Common myeloid progenitor, CD34-positive (primary cell): ENCODE results near the gene ACE.
"Not testable (repeated sequence)": the region's sequence is repeated elsewhere in the genome, so short reads cannot be mapped to it uniquely, and the experiment has no call there.

Experiments used
- CTCF ChIA-PET: fragments of 350-600 bp; sonication (Branson Sonifier 250); formaldehyde crosslinking; loops from one replicate; lab custom pipeline; 2021; ENCODE audit warnings: antibody characterized with exemption; lab: Charles Lee
- POLR2A ChIA-PET: fragments of 350-600 bp; sonication (Branson Sonifier 250); formaldehyde crosslinking; loops from one replicate; lab custom pipeline; 2021; ENCODE audit warnings: antibody characterized with exemption; lab: Charles Lee
- DNase-seq, 3 donors: peaks; one replicate each; pipeline versions ENCODE4 v3.0.0 to v3.0.0-alpha.2; 2013
- H3K27ac ChIP-seq, 2 experiments: 1 replicate in 1 of 2; 2 replicates in 1 of 2; pipeline ENCODE4 v1.7.0; 2013; ENCODE audit warnings: inconsistent platforms in 2 of 2, low read length in 2 of 2, mild to moderate bottlenecking in 2 of 2, low read depth in 1 of 2, moderate library complexity in 1 of 2; ENCODE audit not compliant: severe bottlenecking in 2 of 2, insufficient read depth in 1 of 2, poor library complexity in 1 of 2
- H3K27me3 ChIP-seq, 5 experiments: replicated peaks in 2 of 5; 1 replicate in 3 of 5; 2 replicates in 2 of 5; pipeline versions ENCODE4 v1.6.1 to v1.7.0; 2013; ENCODE audit warnings: low read length in 4 of 5, mild to moderate bottlenecking in 2 of 5, moderate library complexity in 2 of 5, inconsistent platforms in 1 of 5; ENCODE audit not compliant: insufficient read depth in 5 of 5, control insufficient read depth in 4 of 5
- H3K36me3 ChIP-seq, 4 experiments: 1 replicate in 2 of 4; 2 replicates in 2 of 4; pipeline versions ENCODE4 v1.6.1 to v1.7.0; 2013; ENCODE audit warnings: low read length in 3 of 4, control low read depth in 1 of 4, mild to moderate bottlenecking in 1 of 4; ENCODE audit not compliant: control insufficient read depth in 4 of 4, insufficient read depth in 4 of 4
- H3K4me1 ChIP-seq, 4 experiments: 1 replicate in 3 of 4; 2 replicates in 1 of 4; pipeline versions ENCODE4 v1.6.1 to v1.7.1; 2013; ENCODE audit warnings: low read length in 3 of 4, mild to moderate bottlenecking in 3 of 4, control low read depth in 1 of 4, inconsistent platforms in 1 of 4, moderate library complexity in 1 of 4; ENCODE audit not compliant: control insufficient read depth in 4 of 4, insufficient read depth in 4 of 4; ENCODE audit errors: control extremely low read depth in 1 of 4
- H3K4me3 ChIP-seq, 7 experiments: 1 replicate in 4 of 7; 2 replicates in 3 of 7; pipeline versions ENCODE4 v1.5.1 to v1.7.0; 2013; ENCODE audit warnings: mild to moderate bottlenecking in 7 of 7, low read length in 6 of 7, moderate library complexity in 6 of 7, inconsistent platforms in 2 of 7, low read depth in 2 of 7, control low read depth in 1 of 7; ENCODE audit not compliant: insufficient read depth in 4 of 7, control insufficient read depth in 1 of 7; ENCODE audit errors: extremely low read depth in 1 of 7
- H3K9me3 ChIP-seq, 5 experiments: 1 replicate in 4 of 5; 2 replicates in 1 of 5; pipeline versions ENCODE4 v1.6.1 to v1.7.1; 2013; ENCODE audit warnings: low read length in 4 of 5, mild to moderate bottlenecking in 2 of 5, inconsistent platforms in 1 of 5, low read depth in 1 of 5, moderate library complexity in 1 of 5; ENCODE audit not compliant: control insufficient read depth in 4 of 5, insufficient read depth in 2 of 5; ENCODE audit errors: control extremely low read depth in 1 of 5
- WGBS: methylation state at CpG from one replicate; pipeline ENCODE4 v1.1.5; 2013; ENCODE audit not compliant: insufficient coverage; 5-methylcytosine and 5-hydroxymethylcytosine counted together

Gene ACE

DNA sequence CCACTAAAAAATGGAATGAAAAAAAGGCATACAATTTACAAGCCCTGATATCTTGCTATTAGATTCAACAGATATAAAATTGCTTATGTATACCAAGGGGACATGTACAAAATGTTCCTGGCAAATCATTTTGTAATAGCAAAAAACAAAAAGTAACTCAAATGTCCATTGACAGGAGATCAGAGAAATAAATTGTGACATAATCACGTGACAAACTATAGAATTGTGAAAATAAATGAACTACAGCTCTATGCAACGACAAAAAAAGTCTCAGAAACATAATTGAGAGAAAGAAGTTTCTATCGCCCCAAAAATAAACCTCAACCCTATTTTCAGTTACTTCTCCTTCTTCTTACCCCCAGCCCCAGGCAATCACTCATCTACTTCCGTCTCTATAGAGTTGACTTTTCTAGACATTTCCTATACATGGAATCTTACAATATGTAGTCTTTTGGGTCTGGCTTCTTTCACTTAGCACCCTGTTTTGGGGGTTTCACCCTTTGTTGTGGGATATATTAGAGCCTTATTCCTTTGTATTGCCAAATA is 12.1 kb upstream of the ACE start:
- Histone ChIP-seq H3K9me3 (no peaks in the 10 kb centered on the region), H3K36me3 (no peaks in the 10 kb centered on the region), H3K4me1 (peaks cover 0 to 18% (median 0%) of the 10 kb centered on the region in 4 experiments), H3K4me3 (no peak overlapping the region), H3K27ac (no peak overlapping the region), H3K27me3 (no peaks in the 10 kb centered on the region)
- ChIA-PET POLR2A (no interaction called here), CTCF (no interaction called here)
- 33% methylated on average over 1 of the region's 4 CpGs for WGBS
- DNase-seq = peak in 2 of 3 donors; percentile 37 to 60

- H3K27me3 ChIP-seq, POLR2A ChIA-PET, H3K4me3 ChIP-seq, DNase-seq, H3K4me1 ChIP-seq, H3K27ac ChIP-seq, H3K9me3 ChIP-seq, H3K36me3 ChIP-seq: not testable (repeated sequence)
- WGBS = 91% methylated on average over 6 of the region's 6 CpGs
- CTCF ChIA-PET = interaction anchor here (0.8 to 2.8 kb wide), 8 partner anchors 10 to 143 kb away, joined by 3 to 16 read pairs (median 4); partner anchors contain the start of gene ACE
These were observed 8.8 kb upstream of the ACE start for GRCh38 chr17:63468099-63468498.

DNA sequence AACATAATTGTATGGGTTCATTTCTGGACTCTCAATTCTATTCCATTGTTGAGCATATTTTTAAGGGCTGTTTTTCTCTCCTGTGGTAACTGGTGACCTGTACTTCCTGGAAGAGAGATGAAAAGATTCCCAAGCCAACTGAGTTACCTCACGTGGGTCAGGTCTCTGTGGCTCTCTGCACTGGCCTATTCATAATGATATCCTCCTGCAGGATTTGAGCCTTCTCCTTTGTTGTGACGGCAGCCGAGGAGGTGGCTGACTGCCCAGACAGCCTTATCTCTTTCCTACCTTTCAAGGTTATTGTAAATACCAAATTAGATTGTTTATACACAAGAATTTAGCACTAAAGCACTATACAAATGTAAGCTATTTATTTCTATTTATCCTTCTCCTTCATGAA is 2.7 kb upstream of the ACE start:
- Histone ChIP-seq H3K4me3 (no peak overlapping the region), H3K4me1 (peaks cover 0 to 30% (median 27%) of the 10 kb centered on the region in 4 experiments), H3K9me3 (no peaks in the 10 kb centered on the region), H3K36me3 (no peaks in the 10 kb centered on the region), H3K27me3 (peaks cover 0 to 10% (median 0%) of the 10 kb centered on the region in 5 experiments), H3K27ac (no peak overlapping the region)
- 29% methylated on average over 1 of the region's 3 CpGs for WGBS
- ChIA-PET POLR2A (no interaction called here), CTCF (interaction anchor here (8.8 to 13.8 kb wide), 2 partner anchors 22 to 39 kb away, joined by 53 to 562 read pairs; partner anchors contain the start of gene CYB561)
- no peak for DNase-seq

GRCh38 chr17:63474586-63475460 is 2.0 kb upstream of the ACE start:
- H3K27me3 ChIP-seq = peaks cover 0 to 10% (median 0%) of the 10 kb centered on the region in 5 experiments
- ChIA-PET CTCF (interaction anchor here (8.8 to 13.8 kb wide), 2 partner anchors 22 to 40 kb away, joined by 53 to 562 read pairs; partner anchors contain the start of gene CYB561), POLR2A (interaction anchor here (0.6 kb wide), 1 partner anchor 55 kb away, joined by 3 read pairs; no protein-coding TSS in a partner anchor)
- 77% methylated on average over 8 of the region's 10 CpGs for WGBS
- H3K9me3 ChIP-seq = no peaks in the 10 kb centered on the region
- H3K4me3 ChIP-seq = no peak overlapping the region
- peaks cover 0 to 30% (median 27%) of the 10 kb centered on the region in 4 experiments for H3K4me1 ChIP-seq
- no peak for DNase-seq
- H3K36me3 ChIP-seq = no peaks in the 10 kb centered on the region
- no peak overlapping the region for H3K27ac ChIP-seq

DNA sequence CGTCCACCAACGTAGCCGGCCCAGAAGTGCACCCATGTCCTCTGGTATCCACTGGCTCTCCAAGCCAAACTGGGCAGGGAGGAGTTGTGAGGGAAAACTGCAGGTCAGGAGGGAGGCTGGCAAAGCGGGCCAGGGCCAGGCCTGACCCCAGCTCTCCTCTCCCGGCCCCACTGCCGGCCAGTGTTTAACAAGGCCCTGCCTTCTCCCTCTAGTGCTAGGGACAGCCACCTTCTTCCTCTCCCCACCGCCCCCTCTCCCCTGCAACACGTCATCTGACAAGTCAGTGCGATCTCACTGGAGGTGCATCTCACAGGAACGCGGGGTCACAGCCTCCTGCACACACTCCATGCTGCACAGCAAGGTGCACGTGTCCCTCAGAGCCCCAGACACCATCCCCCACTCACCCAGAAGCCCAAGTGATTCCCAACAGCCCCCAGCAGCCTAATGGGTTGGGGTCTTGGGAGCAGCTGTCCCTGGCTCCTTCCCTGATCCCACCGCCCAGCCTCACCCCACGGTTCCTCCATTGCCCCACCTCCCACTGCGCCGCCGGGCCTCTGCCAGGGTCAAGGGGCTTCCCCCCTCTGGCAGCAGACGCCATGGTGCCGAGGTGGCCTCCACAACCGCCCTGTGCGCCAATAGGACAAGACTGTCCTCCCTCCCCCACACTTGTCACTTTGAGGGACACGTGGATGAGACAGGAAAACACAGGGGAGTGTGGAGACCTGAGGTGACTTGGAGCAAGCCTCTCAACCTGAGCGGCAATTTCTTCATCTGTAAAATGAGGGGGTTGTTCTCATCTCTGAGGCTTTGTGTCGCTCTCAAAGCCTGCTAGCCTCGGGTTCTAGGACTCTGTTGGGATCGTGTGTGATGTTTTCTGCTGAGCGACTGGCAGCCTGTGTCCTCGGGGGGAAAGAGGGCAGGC is 1.1 kb upstream of the ACE start:
- no peaks in the 10 kb centered on the region for H3K9me3 ChIP-seq
- peaks cover 0 to 5% (median 0%) of the 10 kb centered on the region in 4 experiments for H3K36me3 ChIP-seq
- CTCF ChIA-PET = interaction anchor here (8.8 to 13.8 kb wide), 2 partner anchors 23 to 41 kb away, joined by 53 to 562 read pairs; partner anchors contain the start of gene CYB561
- H3K4me3 ChIP-seq = peak overlapping the region in 3 of 7 experiments; percentile 58 to 76 (median 70)
- WGBS = 79% methylated on average over 25 of the region's 28 CpGs
- H3K27ac ChIP-seq = no peak overlapping the region
- DNase-seq = no peak
- POLR2A ChIA-PET = interaction anchor here (1.0 to 3.7 kb wide), 5 partner anchors 21 to 48 kb away, joined by 3 to 28 read pairs (median 8); partner anchors contain the start of gene CYB561
- H3K4me1 ChIP-seq = peaks cover 0 to 30% (median 28%) of the 10 kb centered on the region in 4 experiments
- peaks cover 0 to 10% (median 0%) of the 10 kb centered on the region in 5 experiments for H3K27me3 ChIP-seq

DNA sequence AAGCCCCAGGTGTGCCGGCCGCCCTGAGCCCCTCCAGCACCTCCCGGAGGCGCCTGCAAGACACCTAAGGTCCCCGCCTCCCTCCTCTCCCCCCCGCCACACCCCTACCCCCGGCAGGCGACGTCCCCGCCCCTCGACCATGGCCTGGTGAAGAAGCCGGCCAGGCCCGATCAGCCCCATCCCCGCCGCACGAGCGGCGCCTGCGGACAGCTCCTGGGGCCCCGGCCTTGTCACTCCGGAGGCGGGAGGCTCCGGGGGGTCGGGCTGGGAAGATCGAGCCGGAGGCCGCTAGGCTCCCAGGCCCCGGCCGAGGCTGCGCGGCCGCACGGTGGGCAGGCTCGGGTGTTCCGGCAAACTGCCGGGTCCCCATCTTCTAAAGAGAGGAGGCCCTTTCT is 405 bp upstream of the ACE start:
- peaks cover 0 to 10% (median 0%) of the 10 kb centered on the region in 5 experiments for H3K27me3 ChIP-seq
- peaks cover 0 to 30% (median 29%) of the 10 kb centered on the region in 4 experiments for H3K4me1 ChIP-seq
- ChIA-PET POLR2A (interaction anchor here (1.0 to 3.7 kb wide), 7 partner anchors 22 to 51 kb away, joined by 3 to 28 read pairs (median 7); partner anchors contain the start of gene CYB561), CTCF (interaction anchor here (3.5 to 13.8 kb wide), 3 partner anchors 8 to 41 kb away, joined by 16 to 562 read pairs (median 53); partner anchors contain the start of gene CYB561)
- no peaks in the 10 kb centered on the region for H3K9me3 ChIP-seq
- H3K36me3 ChIP-seq = peaks cover 0 to 5% (median 0%) of the 10 kb centered on the region in 4 experiments
- peak; percentile 15 to 63 (median 46) for DNase-seq
- H3K4me3 ChIP-seq = peak overlapping the region; percentile 33 to 76 (median 67)
- 0% methylated on average over 25 of the region's 36 CpGs for WGBS
- no peak overlapping the region for H3K27ac ChIP-seq
